Hepatocyte (in vitro differentiated cells): ENCODE results near the gene RNFT2.

ENCODE experiments used
- CTCF ChIP-seq: fragments of 200-600 bp; sonication (generic); IDR thresholded peaks from 2 replicates; pipeline ENCODE4 v1.5.1; 2016; ENCODE audit warnings: antibody characterized with exemption, mild to moderate bottlenecking; ENCODE audit not compliant: poor library complexity
- EZH2 ChIP-seq: fragments of 200-600 bp; sonication (generic); IDR thresholded peaks from 2 replicates; pipeline ENCODE4 v1.6.1; 2016; ENCODE audit warnings: antibody characterized with exemption, mild to moderate bottlenecking, borderline replicate concordance
- EZH2phosphoT487 ChIP-seq: fragments of 200-600 bp; sonication (generic); IDR thresholded peaks from one replicate; pipeline ENCODE4 v1.6.1; 2018; ENCODE audit warnings: antibody characterized with exemption, mild to moderate bottlenecking, low read depth, moderate library complexity; ENCODE audit not compliant: unreplicated experiment, severe bottlenecking

- TF ChIP-seq EZH2 (no peak), CTCF (no peak), EZH2phosphoT487 (no peak)
These were observed 74.1 kb downstream of the RNFT2 start for GRCh38 chr12:116812238-116812637.
